Heart right ventricle (tissue), 16 donors: ENCODE data around the gene NEK2. TPM values are rescaled to one million over a fixed set of nuclear protein-coding genes. Genes with fewer than 3 reads are reported as not detected.

Source experiments
- ATAC-seq, 8 donors: fragments of 200-7000 bp; cut with Tn5 transposase; one replicate each; pipeline ENCODE4 v1.9.1; 2020; ENCODE audit warnings: mild to moderate bottlenecking in 8 of 8, moderate library complexity in 8 of 8, moderate number of reproducible peaks in 1 of 8
- DNase-seq, 2 donors: peaks; one replicate each; pipeline ENCODE4 v3.0.0-alpha.2; 2020
- H3K27ac ChIP-seq, 10 donors: fragments of 200-600 bp; sonication (generic) in 2 of 10; one replicate each; pipeline versions ENCODE4 v1.5.0 to v1.8.0; 2020 to 2022; ENCODE audit warnings: mild to moderate bottlenecking in 3 of 10
- H3K27me3 ChIP-seq, 7 donors: fragments of 200-600 bp; one replicate each; pipeline ENCODE4 v1.8.0; 2021 to 2022; ENCODE audit warnings: mild to moderate bottlenecking in 2 of 7
- H3K36me3 ChIP-seq, 9 donors: fragments of 200-600 bp; sonication (generic) in 1 of 9; one replicate each; pipeline versions ENCODE4 v1.5.0 to v1.8.0; 2020 to 2022; ENCODE audit warnings: mild to moderate bottlenecking in 2 of 9
- H3K4me1 ChIP-seq, 9 donors: fragments of 200-600 bp; sonication (generic) in 1 of 9; one replicate each; pipeline versions ENCODE4 v1.5.0 to v1.8.0; 2020 to 2022; ENCODE audit warnings: mild to moderate bottlenecking in 4 of 9
- H3K4me3 ChIP-seq, 10 donors: fragments of 200-600 bp; sonication (generic) in 2 of 10; one replicate each; pipeline versions ENCODE4 v1.5.0 to v1.8.0; 2020 to 2022; ENCODE audit warnings: mild to moderate bottlenecking in 7 of 10, moderate library complexity in 2 of 10
- H3K9me3 ChIP-seq, 11 donors: fragments of 200-600 bp in 10 of 11; sonication (generic) in 2 of 11; one replicate each; pipeline versions ENCODE4 v1.5.0 to v1.8.0; 2013 to 2022; ENCODE audit warnings: mild to moderate bottlenecking in 2 of 11, control low read depth in 1 of 11, moderate library complexity in 1 of 11
- WGBS, 2 donors: extraction: QIAGEN DNeasy Blood & Tissue Kit; methylation state at CpG; one replicate each; pipeline ENCODE4 v1.1.7; 2013; ENCODE audit warnings: inconsistent platforms in 1 of 2; 5-methylcytosine and 5-hydroxymethylcytosine counted together
- intact Hi-C, 10 donors: fragments of 100-400 bp; cut with DNase I; formaldehyde crosslinking; loops; one replicate each; pipeline versions ENCODE4 v1.11.1 to v1.14.2; 2022
- polyA plus RNA-seq, 2 donors: library from polyadenylated mRNA; stranded (reverse); fragments of 200-250 nt; gene quantifications; one replicate each; pipeline ENCODE4 v1.2.3, GENCODE V29; 2013
- total RNA-seq, 10 donors: library from RNA; stranded (reverse); fragmentation: NEBNext Ultra II Directional in 3 of 10; extraction: Animal tissue kit (Norgen Biotek cat#: 25700) in 3 of 10; gene quantifications; one replicate each; pipeline versions ENCODE4 v1.2.1 to v1.2.4, GENCODE V29; 2021 to 2023
- TF ChIP-seq, protein P1 (sequence below), 9 donors: fragments of 200-600 bp; sonication (generic) in 2 of 9; IDR thresholded peaks; one replicate each; pipeline versions ENCODE4 v1.5.0 to v1.8.0; 2021 to 2022; ENCODE audit warnings: antibody characterized with exemption in 9 of 9, mild to moderate bottlenecking in 5 of 9, moderate library complexity in 1 of 9
- donor health status: Arrhythmogenic right ventricular cardiomyopathy.
- donor health status: ischemic (EF 13 %, LVEDD 7.1; RV severe dilation, severe dysfunction).
- donor health status: healthy with polysubstance abuse.
- donor health status: DM: no; HTN: yes; CAD: no.
- donor health status: DM: no; HTN: no; CAD: no.
- donor health status: ischemic (EF 25% LVEDD 6.9; RV normal size, moderate dysfunction).
- donor health status: ischemic (EF 25% LVEDD 5.7; RV mildly dilated, moderate dysfunction).
- donor health status: healthy.
- donor health status: DM: yes; HTN: yes; CAD: no.
- donor health status: Ischemic cardiomyopathy.
- donor health status: ischemic (EF 35%, LVEDD 5.7; RV mildly dilated, moderate dysfunction).
- donor health status: nonischemic (EF 11% LVEDD 7.7; RV severe dilation, severe dysfunction).
- donor health status: DM: yes; HTN: yes; CAD: no.
- donor health status: PGD.
- donor health status: ischemic (EF 29% LVEDD 5.4; RV normal size, mild dysfunction).
- donor health status: nonischemic (EF 23%, LVEDD 6.1; RV moderate dilation, normal function).

The NEK2 gene
- total and polyA plus RNA-seq, 12 donors: 0.04 to 2.1 (median 0.19) TPM; not detected in 6

DNA sequence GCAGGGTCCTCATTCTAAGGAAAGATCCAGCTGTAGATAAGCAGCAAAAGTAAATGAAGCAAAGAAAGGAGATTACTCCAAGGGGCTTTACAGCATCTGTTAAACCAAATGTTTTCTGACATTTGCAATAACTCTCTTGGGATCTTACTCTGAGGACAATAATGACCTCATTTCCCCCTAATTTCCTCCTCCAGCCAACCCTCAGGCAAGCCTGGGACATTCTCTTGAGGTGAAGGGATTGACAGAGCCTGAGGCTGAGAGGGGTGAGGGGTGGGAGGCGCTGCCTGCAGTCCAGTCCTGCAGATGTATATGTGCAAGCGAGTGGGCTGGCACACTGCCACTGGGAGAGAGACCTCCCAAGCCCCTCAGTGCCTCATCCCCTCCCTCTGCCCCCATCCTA, 40.5 kb upstream of the NEK2 start:
- 50 to 51% methylated on average over 2 of the region's 2 CpGs for WGBS, 2 donors
- no peak overlapping the region for H3K27ac ChIP-seq
- no peaks in the 10 kb centered on the region for H3K27me3 ChIP-seq
- TF ChIP-seq, protein P1, sequence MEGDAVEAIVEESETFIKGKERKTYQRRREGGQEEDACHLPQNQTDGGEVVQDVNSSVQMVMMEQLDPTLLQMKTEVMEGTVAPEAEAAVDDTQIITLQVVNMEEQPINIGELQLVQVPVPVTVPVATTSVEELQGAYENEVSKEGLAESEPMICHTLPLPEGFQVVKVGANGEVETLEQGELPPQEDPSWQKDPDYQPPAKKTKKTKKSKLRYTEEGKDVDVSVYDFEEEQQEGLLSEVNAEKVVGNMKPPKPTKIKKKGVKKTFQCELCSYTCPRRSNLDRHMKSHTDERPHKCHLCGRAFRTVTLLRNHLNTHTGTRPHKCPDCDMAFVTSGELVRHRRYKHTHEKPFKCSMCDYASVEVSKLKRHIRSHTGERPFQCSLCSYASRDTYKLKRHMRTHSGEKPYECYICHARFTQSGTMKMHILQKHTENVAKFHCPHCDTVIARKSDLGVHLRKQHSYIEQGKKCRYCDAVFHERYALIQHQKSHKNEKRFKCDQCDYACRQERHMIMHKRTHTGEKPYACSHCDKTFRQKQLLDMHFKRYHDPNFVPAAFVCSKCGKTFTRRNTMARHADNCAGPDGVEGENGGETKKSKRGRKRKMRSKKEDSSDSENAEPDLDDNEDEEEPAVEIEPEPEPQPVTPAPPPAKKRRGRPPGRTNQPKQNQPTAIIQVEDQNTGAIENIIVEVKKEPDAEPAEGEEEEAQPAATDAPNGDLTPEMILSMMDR (IDR thresholded peaks at IDR 0.05): no peak
- H3K9me3 ChIP-seq: no peaks in the 10 kb centered on the region
- H3K4me3 ChIP-seq: no peak overlapping the region
- ATAC-seq: peak in 7 of 8 donors; percentile 34 to 82 (median 61)
- intact Hi-C loops: no loop called here
- peaks cover 0 to 13% (median 6%) of the 10 kb centered on the region in 9 donors for H3K4me1 ChIP-seq
- H3K36me3 ChIP-seq: no peaks in the 10 kb centered on the region
- DNase-seq: no peak

GRCh38 chr1:211714154-211714553, 38.7 kb upstream of the NEK2 start:
- Histone ChIP-seq H3K27me3 (no peaks in the 10 kb centered on the region), H3K4me3 (no peak overlapping the region), H3K36me3 (no peaks in the 10 kb centered on the region), H3K9me3 (no peaks in the 10 kb centered on the region), H3K27ac (no peak overlapping the region), H3K4me1 (peaks cover 0 to 13% (median 6%) of the 10 kb centered on the region in 9 donors)
- TF ChIP-seq, protein P1 (IDR thresholded peaks at IDR 0.05): no peak
- intact Hi-C loops: no loop called here
- WGBS, 2 donors: 66 to 79% methylated on average over 5 of the region's 5 CpGs
- no peak for DNase-seq
- ATAC-seq: peak in 1 of 8 donors; percentile 48

- intact Hi-C loops: no loop called here
- Histone ChIP-seq H3K36me3 (no peaks in the 10 kb centered on the region), H3K9me3 (no peaks in the 10 kb centered on the region), H3K27ac (no peak overlapping the region), H3K4me3 (no peak overlapping the region), H3K27me3 (no peaks in the 10 kb centered on the region), H3K4me1 (peaks cover 0 to 13% (median 6%) of the 10 kb centered on the region in 9 donors)
- 86 to 90% methylated on average over 10 of the region's 10 CpGs for WGBS, 2 donors
- ATAC-seq (no peak), DNase-seq (no peak)
- TF ChIP-seq, protein P1 (IDR thresholded peaks at IDR 0.05): no peak
Measured at GRCh38 chr1:211713231-211713630, 37.8 kb upstream of the NEK2 start.

GRCh38 chr1:211711315-211711705, 35.9 kb upstream of the NEK2 start:
- Histone ChIP-seq H3K4me1 (peaks cover 0 to 13% (median 4%) of the 10 kb centered on the region in 9 donors), H3K4me3 (no peak overlapping the region), H3K27me3 (no peaks in the 10 kb centered on the region), H3K27ac (no peak overlapping the region), H3K36me3 (no peaks in the 10 kb centered on the region), H3K9me3 (no peaks in the 10 kb centered on the region)
- WGBS, 2 donors: 89 to 91% methylated on average over 4 of the region's 4 CpGs
- TF ChIP-seq, protein P1 (IDR thresholded peaks at IDR 0.05): no peak
- ATAC-seq (no peak), DNase-seq (no peak)
- intact Hi-C loops: no loop called here
